GM18519 (cell line): ENCODE data around the gene SLC7A10.
"Not testable (repeated sequence)": the region's sequence is repeated elsewhere in the genome, so short reads cannot be mapped to it uniquely, and the experiment has no call there.

Source experiments
- ATAC-seq: cut with Tn5 transposase; IDR thresholded peaks from one replicate; pipeline ENCODE4 v1.9.1; 2021; ENCODE audit warnings: mild to moderate bottlenecking, moderate library complexity; ENCODE audit not compliant: unreplicated experiment, low FRiP score

SLC7A10 gene

GRCh38 chr19:33220115-33220514, 5.5 kb downstream of the SLC7A10 start:
- no peak for ATAC-seq

GRCh38 chr19:33219261-33219815, 6.3 kb downstream of the SLC7A10 start:
- ATAC-seq = no peak

GRCh38 chr19:33217881-33218280, 7.8 kb downstream of the SLC7A10 start:
- ATAC-seq = no peak

GRCh38 chr19:33216198-33216830, 9.3 kb downstream of the SLC7A10 start:
- no peak for ATAC-seq

GRCh38 chr19:33215438-33216197, 10.0 kb downstream of the SLC7A10 start:
- ATAC-seq = no peak

GRCh38 chr19:33214596-33214995, 11.1 kb downstream of the SLC7A10 start:
- no peak for ATAC-seq

- no peak for ATAC-seq
Measured at GRCh38 chr19:33212436-33213172, 13.0 kb downstream of the SLC7A10 start.

GRCh38 chr19:33211794-33212435, 13.7 kb downstream of the SLC7A10 start:
- ATAC-seq = no peak

GRCh38 chr19:33210266-33210940, 15.2 kb downstream of the SLC7A10 start:
- ATAC-seq = no peak

- not testable (repeated sequence) for ATAC-seq
Measured at GRCh38 chr19:33209850-33210230, 15.8 kb downstream of the SLC7A10 start.

GRCh38 chr19:33208904-33209849, 16.5 kb downstream of the SLC7A10 start:
- no peak for ATAC-seq

- ATAC-seq = no peak
Measured at GRCh38 chr19:33208371-33208895, 17.2 kb downstream of the SLC7A10 start.

GRCh38 chr19:33207903-33208302, 17.7 kb downstream of the SLC7A10 start:
- no peak for ATAC-seq

GRCh38 chr19:33207040-33207620, 18.5 kb downstream of the SLC7A10 start:
- no peak for ATAC-seq

- ATAC-seq = no peak
Measured at GRCh38 chr19:33206261-33207039, 19.2 kb downstream of the SLC7A10 start.

GRCh38 chr19:33205531-33206260, 20.0 kb downstream of the SLC7A10 start:
- ATAC-seq = no peak

GRCh38 chr19:33205110-33205509, 20.5 kb downstream of the SLC7A10 start:
- no peak for ATAC-seq
